8988T (cell line): ENCODE measurements around the gene MANF.
"Not testable (repeated sequence)": the region's sequence is repeated elsewhere in the genome, so short reads cannot be mapped to it uniquely, and the experiment has no call there.

Experiments used
- DNase-seq: peaks from one replicate; pipeline ENCODE4 v3.0.0; 2011

The MANF gene

GRCh38 chr3:51384726-51385473 lies at the start of gene MANF:
Gene MANF, plus strand, starts transcription at chr3:51385291. Its CDS starts 52 bp downstream, at chr3:51385343.
- DNase-seq, result peak; percentile 100

GRCh38 chr3:51336261-51336660 lies 48.8 kb upstream of the MANF start:
- no peak for DNase-seq

- no peak for DNase-seq
Measured at GRCh38 chr3:51337666-51338065, 47.4 kb upstream of the MANF start.

GRCh38 chr3:51338632-51339031 lies 46.5 kb upstream of the MANF start:
- no peak for DNase-seq

GRCh38 chr3:51340013-51340829 lies 44.9 kb upstream of the MANF start:
- peak; percentile 51 for DNase-seq

GRCh38 chr3:51340989-51341636 lies 44.0 kb upstream of the MANF start:
- no peak for DNase-seq

- DNase-seq, result no peak
Measured at GRCh38 chr3:51343918-51344687, 41.0 kb upstream of the MANF start.

- no peak for DNase-seq
Measured at GRCh38 chr3:51350751-51351150, 34.3 kb upstream of the MANF start.

- no peak for DNase-seq
Measured at GRCh38 chr3:51353131-51353530, 32.0 kb upstream of the MANF start.

GRCh38 chr3:51353691-51354090 lies 31.4 kb upstream of the MANF start:
- no peak for DNase-seq

- no peak for DNase-seq
Measured at GRCh38 chr3:51354172-51354571, 30.9 kb upstream of the MANF start.

- no peak for DNase-seq
Measured at GRCh38 chr3:51354731-51355615, 30.1 kb upstream of the MANF start.

GRCh38 chr3:51355891-51356578 lies 29.1 kb upstream of the MANF start:
- DNase-seq, result no peak

GRCh38 chr3:51357856-51358255 lies 27.2 kb upstream of the MANF start:
- DNase-seq, result no peak

- DNase-seq, result no peak
Measured at GRCh38 chr3:51358981-51359380, 26.1 kb upstream of the MANF start.

- no peak for DNase-seq
Measured at GRCh38 chr3:51360806-51361205, 24.3 kb upstream of the MANF start.

- DNase-seq, result no peak
Measured at GRCh38 chr3:51361746-51362145, 23.3 kb upstream of the MANF start.

GRCh38 chr3:51362476-51362875 lies 22.6 kb upstream of the MANF start:
- DNase-seq, result no peak

GRCh38 chr3:51368276-51368675 lies 16.8 kb upstream of the MANF start:
- not testable (repeated sequence) for DNase-seq

GRCh38 chr3:51371943-51372557 lies 13.0 kb upstream of the MANF start:
- no peak for DNase-seq
